Naive thymus-derived CD4-positive, alpha-beta T cell (primary cell): ENCODE measurements around the gene ACKR1. TPM values are rescaled to one million over a fixed set of nuclear protein-coding genes. Genes with fewer than 3 reads are reported as not detected.

ENCODE experiments used
- ATAC-seq: fragments of 150-1000 bp; cut with Tn5 transposase; 2 replicates; pipeline ENCODE4 v1.10.0; 2021; ENCODE audit warnings: mild to moderate bottlenecking, moderate library complexity
- CTCF ChIA-PET: fragments of 350-600 bp; sonication (Branson Sonifier 250); formaldehyde crosslinking; loops from one replicate; lab custom pipeline; 2021; ENCODE audit warnings: antibody characterized with exemption; lab: Charles Lee
- POLR2A ChIA-PET: fragments of 350-600 bp; sonication (Branson Sonifier 250); formaldehyde crosslinking; loops from one replicate; lab custom pipeline; 2021; ENCODE audit warnings: antibody characterized with exemption, inconsistent platforms; lab: Charles Lee
- DNase-seq, 9 donors: peaks; one replicate each; pipeline versions ENCODE4 v3.0.0 to v3.0.0-alpha.2; 2020 to 2022; ENCODE audit warnings: mixed read lengths in 1 of 9
- H3K27ac ChIP-seq: one replicate; pipeline ENCODE4 v1.7.0; 2013; ENCODE audit warnings: mild to moderate bottlenecking, low read depth, low read length, moderate library complexity
- H3K27me3 ChIP-seq, 2 donors: one replicate each; pipeline ENCODE4 v1.7.0; 2013; ENCODE audit warnings: low read length in 2 of 2, mild to moderate bottlenecking in 2 of 2, moderate library complexity in 2 of 2; ENCODE audit not compliant: control insufficient read depth in 2 of 2, insufficient read depth in 2 of 2
- H3K36me3 ChIP-seq, 3 experiments: 1 replicate in 2 of 3; 2 replicates in 1 of 3; pipeline ENCODE4 v1.7.0; 2013; ENCODE audit warnings: low read length in 3 of 3, mild to moderate bottlenecking in 3 of 3, moderate library complexity in 1 of 3; ENCODE audit not compliant: insufficient read depth in 3 of 3, control insufficient read depth in 2 of 3
- H3K4me1 ChIP-seq, 2 donors: one replicate each; pipeline ENCODE4 v1.7.0; 2013; ENCODE audit warnings: low read length in 2 of 2, mild to moderate bottlenecking in 2 of 2, moderate library complexity in 1 of 2; ENCODE audit not compliant: control insufficient read depth in 2 of 2, insufficient read depth in 2 of 2
- H3K4me3 ChIP-seq: 2 replicates; pipeline ENCODE4 v1.7.0; 2013; ENCODE audit warnings: mild to moderate bottlenecking, low read length
- H3K9me3 ChIP-seq, 3 experiments: 1 replicate in 2 of 3; 2 replicates in 1 of 3; pipeline ENCODE4 v1.7.0; 2013; ENCODE audit warnings: low read length in 3 of 3; ENCODE audit not compliant: control insufficient read depth in 2 of 3
- H3K27ac Mint-ChIP-seq, 9 donors: one replicate each; pipeline ENCODE4 v1.8.0; 2020 to 2022; ENCODE audit warnings: mixed read lengths in 9 of 9, mild to moderate bottlenecking in 8 of 9, moderate library complexity in 5 of 9, inconsistent platforms in 2 of 9
- H3K27me3 Mint-ChIP-seq, 5 donors: one replicate each; pipeline ENCODE4 v1.8.0; 2021 to 2022; ENCODE audit warnings: mixed read lengths in 5 of 5, mild to moderate bottlenecking in 1 of 5
- H3K36me3 Mint-ChIP-seq, 5 donors: one replicate each; pipeline ENCODE4 v1.8.0; 2020 to 2022; ENCODE audit warnings: mixed read lengths in 5 of 5, mild to moderate bottlenecking in 3 of 5, inconsistent platforms in 1 of 5
- H3K4me1 Mint-ChIP-seq, 7 donors: one replicate each; pipeline ENCODE4 v1.8.0; 2020 to 2022; ENCODE audit warnings: mixed read lengths in 7 of 7, mild to moderate bottlenecking in 3 of 7, inconsistent platforms in 1 of 7
- H3K4me3 Mint-ChIP-seq, 10 donors: one replicate each; pipeline ENCODE4 v1.8.0; 2020 to 2022; ENCODE audit warnings: mild to moderate bottlenecking in 10 of 10, mixed read lengths in 10 of 10, moderate library complexity in 6 of 10, inconsistent platforms in 2 of 10
- H3K9me3 Mint-ChIP-seq, 11 donors: one replicate each; pipeline ENCODE4 v1.8.0; 2020 to 2022; ENCODE audit warnings: mixed read lengths in 11 of 11, mild to moderate bottlenecking in 4 of 11, inconsistent platforms in 1 of 11, moderate library complexity in 1 of 11
- intact Hi-C, 2 donors: fragments of 100-400 bp; cut with micrococcal nuclease; formaldehyde crosslinking; loops; one replicate each; pipeline ENCODE4 v1.15.1; 2023
- polyA plus RNA-seq, 2 donors: library from polyadenylated mRNA; unstranded; fragments of 300-500 nt; fragmentation: Illumina TruSeq; gene quantifications; one replicate each; pipeline ENCODE4 v1.2.3, GENCODE V29; 2021
- total RNA-seq, 6 experiments: library from RNA in 5 of 6; stranded (reverse) in 5 of 6; gene quantifications; 1 replicate in 5 of 6; 2 replicates in 1 of 6; pipeline ENCODE4 v1.2.3 and lab custom pipeline; 2021 to 2026

The ACKR1 gene
- total and polyA plus RNA-seq, 7 experiments from 2014 or later = not detected

GRCh38 chr1:159197561-159198557 lies 6.8 kb upstream of the ACKR1 start:
- no peak overlapping the region for H3K27ac Mint-ChIP-seq
- peak; percentile 68 for ATAC-seq

GRCh38 chr1:159199901-159200300 lies 4.8 kb upstream of the ACKR1 start:
- Mint-ChIP-seq H3K27me3 (peaks cover 29 to 80% (median 56%) of the 10 kb centered on the region in 5 donors), H3K4me1 (peaks cover 0 to 13% (median 5%) of the 10 kb centered on the region in 7 donors), H3K27ac (no peak overlapping the region), H3K36me3 (no peaks in the 10 kb centered on the region), H3K4me3 (no peak overlapping the region), H3K9me3 (peaks cover 0 to 3% (median 0%) of the 10 kb centered on the region in 11 donors)
- POLR2A ChIA-PET = no interaction called here
- CTCF ChIA-PET = no interaction called here
- no peak overlapping the region for H3K4me3 ChIP-seq
- intact Hi-C loops = loop anchor here in 1 of 2 donors (5.0 kb wide), 1 partner anchor 68 kb away; no protein-coding TSS in a partner anchor
- H3K27ac ChIP-seq = no peak overlapping the region
- H3K36me3 ChIP-seq = no peaks in the 10 kb centered on the region
- no peaks in the 10 kb centered on the region for H3K4me1 ChIP-seq
- H3K9me3 ChIP-seq = no peaks in the 10 kb centered on the region
- ATAC-seq (no peak), DNase-seq (no peak)
- no peaks in the 10 kb centered on the region for H3K27me3 ChIP-seq

More at GRCh38 chr1:159197561-159198557, 6.8 kb upstream of the ACKR1 start:
- Histone ChIP-seq H3K9me3 (no peaks in the 10 kb centered on the region), H3K4me3 (no peak overlapping the region), H3K27ac (no peak overlapping the region), H3K36me3 (no peaks in the 10 kb centered on the region), H3K27me3 (no peaks in the 10 kb centered on the region), H3K4me1 (no peaks in the 10 kb centered on the region)
- no peaks in the 10 kb centered on the region for H3K36me3 Mint-ChIP-seq
- peaks cover 0 to 13% (median 5%) of the 10 kb centered on the region in 7 donors for H3K4me1 Mint-ChIP-seq
- ChIA-PET CTCF (interaction anchor here (0.6 to 2.1 kb wide), 2 partner anchors 16 to 560 kb away, joined by 3 to 8 read pairs; no protein-coding TSS in a partner anchor), POLR2A (no interaction called here)
- H3K9me3 Mint-ChIP-seq = peaks cover 0 to 3% (median 0%) of the 10 kb centered on the region in 11 donors
- peak in 1 of 9 donors; percentile 43 for DNase-seq
- intact Hi-C loops = loop anchor here in 1 of 2 donors (1.0 to 5.0 kb wide), 2 partner anchors 37 to 66 kb away; no protein-coding TSS in a partner anchor
- peaks cover 24 to 77% (median 51%) of the 10 kb centered on the region in 5 donors for H3K27me3 Mint-ChIP-seq
- no peak overlapping the region for H3K4me3 Mint-ChIP-seq

- ATAC-seq (no peak), DNase-seq (no peak)
- ChIA-PET CTCF (no interaction called here), POLR2A (no interaction called here)
- intact Hi-C loops = no loop called here
- Mint-ChIP-seq H3K4me1 (peaks cover 0 to 13% (median 5%) of the 10 kb centered on the region in 7 donors), H3K27ac (no peak overlapping the region), H3K9me3 (peaks cover 0 to 3% (median 0%) of the 10 kb centered on the region in 11 donors), H3K4me3 (no peak overlapping the region), H3K27me3 (peaks cover 29 to 83% (median 64%) of the 10 kb centered on the region in 5 donors), H3K36me3 (no peaks in the 10 kb centered on the region)
- H3K9me3 ChIP-seq = no peaks in the 10 kb centered on the region
- no peaks in the 10 kb centered on the region for H3K36me3 ChIP-seq
- no peak overlapping the region for H3K4me3 ChIP-seq
- no peak overlapping the region for H3K27ac ChIP-seq
- H3K27me3 ChIP-seq = no peaks in the 10 kb centered on the region
- no peaks in the 10 kb centered on the region for H3K4me1 ChIP-seq
Measured at GRCh38 chr1:159200769-159201168, 3.9 kb upstream of the ACKR1 start.

GRCh38 chr1:159201642-159202041 lies 3.0 kb upstream of the ACKR1 start:
- Mint-ChIP-seq H3K36me3 (no peaks in the 10 kb centered on the region), H3K27me3 (peaks cover 26 to 83% (median 64%) of the 10 kb centered on the region in 5 donors), H3K4me3 (no peak overlapping the region), H3K9me3 (peaks cover 0 to 3% (median 0%) of the 10 kb centered on the region in 11 donors), H3K4me1 (peaks cover 0 to 13% (median 5%) of the 10 kb centered on the region in 7 donors), H3K27ac (no peak overlapping the region)
- no peaks in the 10 kb centered on the region for H3K36me3 ChIP-seq
- H3K9me3 ChIP-seq = no peaks in the 10 kb centered on the region
- DNase-seq = no peak
- ChIA-PET POLR2A (no interaction called here), CTCF (interaction anchor here (0.9 kb wide), 1 partner anchor 11 kb away, joined by 3 read pairs; no protein-coding TSS in a partner anchor)
- H3K27ac ChIP-seq = no peak overlapping the region
- H3K4me3 ChIP-seq = no peak overlapping the region
- intact Hi-C loops = no loop called here
- no peaks in the 10 kb centered on the region for H3K4me1 ChIP-seq
- H3K27me3 ChIP-seq = no peaks in the 10 kb centered on the region
- peak; percentile 12 for ATAC-seq

GRCh38 chr1:159203610-159204009 lies 1.1 kb upstream of the ACKR1 start:
- CTCF ChIA-PET = interaction anchor here (0.6 kb wide), 2 partner anchors 10 kb away, joined by 3 read pairs; no protein-coding TSS in a partner anchor
- H3K36me3 ChIP-seq = no peaks in the 10 kb centered on the region
- intact Hi-C loops = no loop called here
- DNase-seq = no peak
- H3K27ac ChIP-seq = no peak overlapping the region
- peaks cover 0 to 1% (median 0%) of the 10 kb centered on the region in 11 donors for H3K9me3 Mint-ChIP-seq
- H3K27me3 ChIP-seq = no peaks in the 10 kb centered on the region
- H3K4me3 Mint-ChIP-seq = no peak overlapping the region
- no peak overlapping the region for H3K4me3 ChIP-seq
- no peak for ATAC-seq
- no peaks in the 10 kb centered on the region for H3K4me1 ChIP-seq
- H3K27ac Mint-ChIP-seq = no peak overlapping the region
- H3K27me3 Mint-ChIP-seq = peaks cover 43 to 79% (median 72%) of the 10 kb centered on the region in 5 donors
- no peaks in the 10 kb centered on the region for H3K9me3 ChIP-seq
- peaks cover 0 to 13% (median 5%) of the 10 kb centered on the region in 7 donors for H3K4me1 Mint-ChIP-seq
- H3K36me3 Mint-ChIP-seq = no peaks in the 10 kb centered on the region
- POLR2A ChIA-PET = no interaction called here

- CTCF ChIA-PET = interaction anchor here (1.1 kb wide), 1 partner anchor 9 kb away, joined by 5 read pairs; no protein-coding TSS in a partner anchor
- POLR2A ChIA-PET = no interaction called here
- H3K36me3 Mint-ChIP-seq = no peaks in the 10 kb centered on the region
Measured at GRCh38 chr1:159205225-159205624, 550 bp downstream of the ACKR1 start.

More at GRCh38 chr1:159205225-159205624, 550 bp downstream of the ACKR1 start:
- Mint-ChIP-seq H3K9me3 (peaks cover 0 to 1% (median 0%) of the 10 kb centered on the region in 11 donors), H3K4me1 (peaks cover 0 to 11% (median 5%) of the 10 kb centered on the region in 7 donors), H3K4me3 (no peak overlapping the region), H3K27me3 (peaks cover 46 to 76% (median 72%) of the 10 kb centered on the region in 5 donors), H3K27ac (peak overlapping the region in 1 of 9 donors; percentile 11)
- intact Hi-C loops = no loop called here
- Histone ChIP-seq H3K27ac (no peak overlapping the region), H3K36me3 (no peaks in the 10 kb centered on the region), H3K27me3 (no peaks in the 10 kb centered on the region), H3K4me3 (no peak overlapping the region), H3K4me1 (no peaks in the 10 kb centered on the region), H3K9me3 (no peaks in the 10 kb centered on the region)
- DNase-seq = no peak
- ATAC-seq = no peak
